Endothelial cell of umbilical vein (primary cell): ENCODE data around the gene CDH22. TPM values are rescaled to one million over a fixed set of nuclear protein-coding genes. Genes with fewer than 3 reads are reported as not detected.

Source experiments
- BruUV-seq: library from RNA; stranded (reverse); fragments of 400-500 nt; replicated peaks from 2 replicates; lab custom pipeline; 2021; lab: Mats Ljungman, UMichigan
- CTCF ChIA-PET: fragments of 300-600, 350-600 bp; sonication (Branson Sonifier 250); formaldehyde crosslinking; loops from one replicate; lab custom pipeline; 2021; ENCODE audit warnings: antibody characterized with exemption, inconsistent platforms; lab: Charles Lee
- POLR2A ChIA-PET: fragments of 300-600, 350-600 bp; sonication (Branson Sonifier 250); formaldehyde crosslinking; loops from one replicate; lab custom pipeline; 2021; ENCODE audit warnings: antibody characterized with exemption, inconsistent platforms; lab: Charles Lee
- DNase-seq: peaks from one replicate; pipeline ENCODE4 v3.0.0-alpha.2; 2011; ENCODE audit warnings: low read depth, low spot score
- FAIRE-seq: peaks from 2 replicates; lab custom pipeline; 2011; peaks lifted over from hg19 to GRCh38; lab: Jason Lieb, UNC
- H2AFZ ChIP-seq: 2 replicates; pipeline ENCODE4 v1.6.0; 2012; ENCODE audit warnings: low read depth, low read length, control low read depth, inconsistent platforms
- H3K27ac ChIP-seq: 2 replicates; pipeline ENCODE4 v1.5.1; 2011; ENCODE audit warnings: low read depth, mild to moderate bottlenecking, control low read depth, low read length, moderate library complexity; ENCODE audit not compliant: insufficient read depth
- H3K27me3 ChIP-seq, 2 experiments: 2 replicates each; pipeline versions ENCODE4 v1.6.0 to v1.6.1; 2011; ENCODE audit warnings: low read length in 2 of 2, mixed read lengths in 1 of 2; ENCODE audit not compliant: control insufficient read depth in 2 of 2, insufficient read depth in 2 of 2
- H3K36me3 ChIP-seq, 2 experiments: 2 replicates in 1 of 2; 3 replicates in 1 of 2; pipeline ENCODE4 v1.5.1; 2011; ENCODE audit warnings: low read length in 2 of 2, mild to moderate bottlenecking in 1 of 2, moderate library complexity in 1 of 2; ENCODE audit not compliant: control insufficient read depth in 2 of 2, insufficient read depth in 2 of 2; ENCODE audit errors: extremely low read depth in 1 of 2
- H3K4me1 ChIP-seq: 3 replicates; pipeline ENCODE4 v1.5.1; 2011; ENCODE audit warnings: mild to moderate bottlenecking, low read length; ENCODE audit not compliant: control insufficient read depth, insufficient read depth; ENCODE audit errors: extremely low read depth
- H3K4me2 ChIP-seq: 2 replicates; pipeline ENCODE4 v1.6.1; 2011; ENCODE audit warnings: low read length, control low read depth, mixed read lengths; ENCODE audit not compliant: insufficient read depth
- H3K4me3 ChIP-seq, 3 experiments: fragments of 200-600 bp in 1 of 3; sonication (generic), shearing (Covaris generic) in 1 of 3; replicated peaks in 1 of 3; 2 replicates each; pipeline ENCODE4 v1.5.1; 2011 to 2016; ENCODE audit warnings: control low read depth in 3 of 3, low read length in 3 of 3, mild to moderate bottlenecking in 2 of 3, inconsistent platforms in 1 of 3, low read depth in 1 of 3, moderate library complexity in 1 of 3; ENCODE audit not compliant: insufficient read depth in 1 of 3
- H3K79me2 ChIP-seq: 2 replicates; pipeline ENCODE4 v1.6.0; 2012; ENCODE audit warnings: low read length, inconsistent platforms; ENCODE audit not compliant: control insufficient read depth, insufficient read depth
- H3K9ac ChIP-seq: replicated peaks from 2 replicates; pipeline ENCODE3; 2011; ENCODE audit warnings: low read length, control low read depth; ENCODE audit not compliant: insufficient read depth; ENCODE audit errors: extremely low read depth
- H3K9me1 ChIP-seq: replicated peaks from 3 replicates; pipeline ENCODE4 v1.6.0; 2011; ENCODE audit warnings: mild to moderate bottlenecking, low read length; ENCODE audit not compliant: control insufficient read depth, insufficient read depth; ENCODE audit errors: extremely low read depth
- H3K9me3 ChIP-seq: replicated peaks from 2 replicates; pipeline ENCODE4 v1.5.1; 2012; ENCODE audit warnings: low read length, inconsistent platforms; ENCODE audit not compliant: control insufficient read depth, insufficient read depth
- H4K20me1 ChIP-seq: replicated peaks from 2 replicates; pipeline ENCODE3; 2011; ENCODE audit warnings: mild to moderate bottlenecking, low read length; ENCODE audit not compliant: control insufficient read depth, insufficient read depth; ENCODE audit errors: extremely low read depth
- CTCF ChIP-seq, 2 donors: IDR thresholded peaks; 1 replicate in 1 of 2; 2 replicates in 1 of 2; pipeline ENCODE4 v1.5.1; 2011; ENCODE audit warnings: low read length in 2 of 2, mild to moderate bottlenecking in 2 of 2, moderate library complexity in 2 of 2, control low read depth in 1 of 2, inconsistent platforms in 1 of 2, low read depth in 1 of 2; ENCODE audit not compliant: insufficient read depth in 1 of 2; ENCODE audit errors: extremely low read depth in 1 of 2
- EZH2 ChIP-seq: IDR thresholded peaks from 2 replicates; pipeline ENCODE4 v1.6.1; 2012; ENCODE audit warnings: borderline replicate concordance, low read depth, mild to moderate bottlenecking, moderate library complexity, low read length, inconsistent platforms; ENCODE audit not compliant: severe bottlenecking
- FOS ChIP-seq: IDR thresholded peaks from 2 replicates; pipeline ENCODE4 v1.6.1; 2011; ENCODE audit warnings: mild to moderate bottlenecking, low read length, moderate library complexity, borderline replicate concordance; ENCODE audit not compliant: insufficient read depth
- GATA2 ChIP-seq: IDR thresholded peaks from 2 replicates; pipeline ENCODE4 v1.7.0; 2011; ENCODE audit warnings: low read depth, mild to moderate bottlenecking, moderate library complexity, mixed read lengths, low read length; ENCODE audit not compliant: insufficient read length, insufficient read depth
- JUN ChIP-seq: IDR thresholded peaks from 2 replicates; pipeline ENCODE4 v1.6.1; 2011; ENCODE audit warnings: borderline replicate concordance, low read depth; ENCODE audit not compliant: insufficient read length, insufficient read depth
- MAX ChIP-seq: IDR thresholded peaks from 2 replicates; pipeline ENCODE4 v1.6.1; 2011; ENCODE audit not compliant: insufficient read depth, insufficient read length
- MYC ChIP-seq: IDR thresholded peaks from one replicate; pipeline ENCODE4 v1.6.1; 2011; ENCODE audit warnings: mild to moderate bottlenecking, low read depth, low read length
- POLR2A ChIP-seq: IDR thresholded peaks from 2 replicates; pipeline ENCODE4 v1.6.1; 2012; ENCODE audit warnings: low read depth, mild to moderate bottlenecking, control low read depth, low read length
- POLR2AphosphoS5 ChIP-seq: IDR thresholded peaks from 2 replicates; pipeline ENCODE4 v1.6.1; 2012; ENCODE audit warnings: low read depth, mild to moderate bottlenecking, control low read depth, low read length, moderate library complexity; ENCODE audit not compliant: insufficient read depth
- dilution Hi-C: fragments of 300-500 bp; cut with MboI; formaldehyde crosslinking; loops from one replicate; pipeline ENCODE4 v1.15.0; 2019; ENCODE audit warnings: low sequenced_read_pairs; ENCODE audit not compliant: extremely low pct_ligation_motif_present
- intact Hi-C: fragments of 100-400 bp; cut with micrococcal nuclease; formaldehyde crosslinking; loops from one replicate; pipeline ENCODE4 v1.10.0; 2022
- polyA plus RNA-seq, 4 experiments: library from polyadenylated mRNA; depleted of rRNA in 3 of 4; stranded (reverse) in 3 of 4; unstranded in 1 of 4; fragments of >200 nt; gene quantifications; 2 replicates each; pipeline versions ENCODE4 v1.2.1 to v1.2.3, GENCODE V29; 2011 to 2012; ENCODE audit warnings: missing spikeins in 1 of 4
- total RNA-seq: library from RNA; stranded (reverse); gene quantifications from 2 replicates; pipeline ENCODE4 v1.2.3, GENCODE V29; 2021

The CDH22 gene
- total and polyA plus RNA-seq, 2 donors (not counting 3 experiments of a cell fraction or from before 2014, with no cell fraction given): not detected

- Histone ChIP-seq H3K4me1 (no peaks in the 10 kb centered on the region), H3K4me2 (no peak overlapping the region), H3K9me1 (no peaks in the 10 kb centered on the region), H3K4me3 (no peak overlapping the region), H4K20me1 (no peaks in the 10 kb centered on the region), H3K27ac (no peak overlapping the region), H3K79me2 (no peaks in the 10 kb centered on the region), H2AFZ (no peak overlapping the region), H3K27me3 (peaks cover 8 to 11% of the 10 kb centered on the region in 2 experiments), H3K9me3 (no peaks in the 10 kb centered on the region), H3K9ac (no peak overlapping the region), H3K36me3 (no peaks in the 10 kb centered on the region)
- FAIRE-seq (no peak), DNase-seq (no peak)
- ChIA-PET POLR2A (no interaction called here), CTCF (interaction anchor here (0.8 to 2.2 kb wide), 5 partner anchors 9 to 200 kb away, joined by 3 to 7 read pairs (median 4); no protein-coding TSS in a partner anchor)
- BruUV-seq: no TSS peak
- no peak for TF ChIP-seq GATA2
- no peak for TF ChIP-seq MYC
- no peak for TF ChIP-seq EZH2
- TF ChIP-seq JUN: no peak
- TF ChIP-seq MAX: no peak
- no peak for TF ChIP-seq CTCF (IDR thresholded peaks at IDR 0.05; ENCODE audit: extremely low read depth in 1 of 2, insufficient read depth in 1 of 2, low read depth in 1 of 2, low read length in 2 of 2)
- TF ChIP-seq FOS: no peak
- TF ChIP-seq POLR2AphosphoS5: no peak
- no peak for TF ChIP-seq POLR2A
- intact Hi-C loops (no loop called here), dilution Hi-C loops (no loop called here)
These were observed 25.1 kb upstream of the CDH22 start for GRCh38 chr20:46333161-46333991.
